Spleen (tissue), 11 donors: ENCODE results near the gene LIN37. TPM values are rescaled to one million over a fixed set of nuclear protein-coding genes. Genes with fewer than 3 reads are reported as not detected.

Experiments
- DNase-seq: peaks from one replicate; pipeline ENCODE4 v3.0.0-alpha.2; 2020
- H3K27ac ChIP-seq, 8 donors: fragments of 200-600 bp; sonication (generic) in 7 of 8; 1 replicate in 4 of 8; 2 replicates in 4 of 8; pipeline versions ENCODE4 v1.5.0 to v1.8.0; 2016 to 2021; ENCODE audit warnings: inconsistent platforms in 4 of 8, mild to moderate bottlenecking in 4 of 8, moderate library complexity in 1 of 8
- H3K27me3 ChIP-seq, 7 donors: fragments of 200-600 bp; sonication (generic) in 6 of 7; replicated peaks in 1 of 7; 1 replicate in 4 of 7; 2 replicates in 3 of 7; pipeline versions ENCODE4 v1.5.0 to v1.8.0; 2016 to 2021; ENCODE audit warnings: inconsistent platforms in 3 of 7, mild to moderate bottlenecking in 1 of 7
- H3K36me3 ChIP-seq, 6 donors: fragments of 200-600 bp; sonication (generic) in 5 of 6; 1 replicate in 4 of 6; 2 replicates in 2 of 6; pipeline versions ENCODE4 v1.5.0 to v1.8.0; 2016 to 2021; ENCODE audit warnings: inconsistent platforms in 2 of 6
- H3K4me1 ChIP-seq, 6 donors: fragments of 200-600 bp; sonication (generic) in 5 of 6; 1 replicate in 3 of 6; 2 replicates in 3 of 6; pipeline versions ENCODE4 v1.5.0 to v1.8.0; 2016 to 2021; ENCODE audit warnings: inconsistent platforms in 3 of 6
- H3K4me3 ChIP-seq, 8 donors: fragments of 200-600 bp; sonication (generic) in 7 of 8; 1 replicate in 4 of 8; 2 replicates in 4 of 8; pipeline versions ENCODE4 v1.5.0 to v1.8.0; 2016 to 2021; ENCODE audit warnings: inconsistent platforms in 4 of 8, mild to moderate bottlenecking in 4 of 8, moderate library complexity in 2 of 8
- H3K9me3 ChIP-seq, 8 donors: fragments of 200-600 bp; sonication (generic) in 7 of 8; 1 replicate in 4 of 8; 2 replicates in 4 of 8; pipeline versions ENCODE4 v1.5.0 to v1.8.0; 2016 to 2021; ENCODE audit warnings: inconsistent platforms in 4 of 8
- POLR2A ChIP-seq, 3 donors: fragments of 450-650 bp; IDR thresholded peaks; one replicate each; pipeline ENCODE4 v1.5.1; 2017; ENCODE audit warnings: antibody characterized with exemption in 3 of 3, mild to moderate bottlenecking in 1 of 3
- POLR2AphosphoS5 ChIP-seq, 3 donors: sonication (generic); formaldehyde crosslinking; IDR thresholded peaks; one replicate each; pipeline ENCODE4 v1.5.1; 2017; ENCODE audit warnings: antibody characterized with exemption in 3 of 3
- WGBS, 5 donors: extraction: QIAGEN DNeasy Blood & Tissue Kit in 3 of 5; methylation state at CpG; one replicate each; pipeline versions ENCODE4 v1.1.5 to v1.1.7; 2013 to 2018; 5-methylcytosine and 5-hydroxymethylcytosine counted together
- intact Hi-C: fragments of 100-400 bp; cut with DNase I; formaldehyde crosslinking; loops from one replicate; pipeline ENCODE4 v1.15.0; 2023; ENCODE audit warnings: low total_unique reads
- polyA plus RNA-seq, 3 donors: library from polyadenylated mRNA; stranded (reverse); fragments of 200-250 nt; gene quantifications; one replicate each; pipeline ENCODE4 v1.2.1, GENCODE V29; 2013
- total RNA-seq, 7 donors: library from RNA; depleted of rRNA in 3 of 7; stranded (reverse); fragments of >200 nt in 3 of 7; fragmentation: NEBNext Ultra II Directional in 4 of 7; extraction: Animal tissue kit (Norgen Biotek cat#: 25700) in 4 of 7; gene quantifications; one replicate each; pipeline versions ENCODE4 v1.1.0 to v1.2.1, GENCODE V29; 2016 to 2021
- TF ChIP-seq, protein P1 (sequence below), 11 experiments: fragments of 200-600 bp in 7 of 11; fragments of 450-650 bp in 4 of 11; sonication (generic) in 4 of 11; IDR thresholded peaks in 8 of 11; conservative IDR thresholded peaks in 3 of 11; 1 replicate in 7 of 11; 2 replicates in 4 of 11; pipeline versions ENCODE4 v1.4.0 to v1.8.0; 2016 to 2021; ENCODE audit warnings: antibody characterized with exemption in 11 of 11, inconsistent platforms in 4 of 11, mild to moderate bottlenecking in 1 of 11
- donor health status: healthy with polysubstance abuse.
- donor health status: DM: no; HTN: no; CAD: no; lungs with moderate emphysema.
- donor health status: DM: no; HTN: no; CAD: no.
- donor health status: Bipolar disorder and iron deficiency.
- donor health status: healthy.
- donor health status: DM: no; HTN: no; CAD: no.
- donor health status: DM: yes; HTN: yes; CAD: no.

LIN37 gene
- total and polyA plus RNA-seq, 10 donors: 7.0 to 28.5 (median 14.2) TPM

DNA sequence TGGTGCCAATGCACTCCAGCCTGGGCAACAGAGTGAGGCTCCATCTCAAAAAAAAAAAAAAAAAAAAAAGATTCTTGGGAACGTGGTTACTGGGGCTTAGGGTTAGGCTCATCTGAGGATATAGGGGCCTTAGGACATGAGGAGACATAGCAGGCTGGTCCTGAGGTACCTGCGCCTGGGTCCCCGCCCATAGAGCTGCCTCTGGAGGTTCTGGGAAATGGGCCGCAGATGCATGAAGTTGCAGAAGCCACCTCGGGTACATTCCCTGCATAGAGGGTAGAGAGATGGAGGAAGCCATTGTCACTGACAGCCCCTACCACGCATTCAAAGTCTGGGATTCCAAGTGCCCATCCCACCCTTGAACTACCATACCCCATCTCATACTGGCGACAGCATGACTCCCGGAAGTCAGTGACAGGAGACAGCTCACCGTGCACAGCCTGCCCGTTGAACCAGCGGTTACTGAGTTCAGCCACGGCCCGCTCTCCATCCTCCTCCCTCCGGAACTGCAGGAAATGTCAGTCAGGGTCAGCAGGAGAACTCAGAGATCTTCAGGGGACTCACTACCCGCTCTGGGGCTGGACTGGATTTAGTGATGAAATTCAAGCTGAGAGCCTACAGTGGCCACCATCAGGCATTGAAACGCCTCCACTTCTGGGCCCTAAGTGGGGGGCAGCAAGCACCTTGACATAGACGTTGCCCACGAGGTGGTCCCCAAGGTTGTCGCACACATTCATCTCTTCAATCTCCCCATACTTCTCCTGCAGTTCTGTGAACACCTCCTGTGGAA is 4.5 kb upstream of the LIN37 start:
- Histone ChIP-seq H3K9me3 (no peaks in the 10 kb centered on the region), H3K27ac (peak overlapping the region in 7 of 8 donors; percentile 99 to 100 (median 100)), H3K27me3 (no peaks in the 10 kb centered on the region), H3K4me1 (peaks cover 29 to 89% (median 74%) of the 10 kb centered on the region in 6 donors), H3K36me3 (peaks cover 0 to 21% (median 7%) of the 10 kb centered on the region in 6 donors), H3K4me3 (peak overlapping the region in 7 of 8 donors; percentile 65 to 85 (median 78))
- intact Hi-C loops: no loop called here
- 86 to 91% (median 88%) methylated on average over 19 of the region's 19 CpGs for WGBS, 5 donors
- TF ChIP-seq POLR2AphosphoS5 (IDR thresholded peaks at IDR 0.05): no peak
- TF ChIP-seq POLR2A (IDR thresholded peaks at IDR 0.05): no peak
- TF ChIP-seq, protein P1, sequence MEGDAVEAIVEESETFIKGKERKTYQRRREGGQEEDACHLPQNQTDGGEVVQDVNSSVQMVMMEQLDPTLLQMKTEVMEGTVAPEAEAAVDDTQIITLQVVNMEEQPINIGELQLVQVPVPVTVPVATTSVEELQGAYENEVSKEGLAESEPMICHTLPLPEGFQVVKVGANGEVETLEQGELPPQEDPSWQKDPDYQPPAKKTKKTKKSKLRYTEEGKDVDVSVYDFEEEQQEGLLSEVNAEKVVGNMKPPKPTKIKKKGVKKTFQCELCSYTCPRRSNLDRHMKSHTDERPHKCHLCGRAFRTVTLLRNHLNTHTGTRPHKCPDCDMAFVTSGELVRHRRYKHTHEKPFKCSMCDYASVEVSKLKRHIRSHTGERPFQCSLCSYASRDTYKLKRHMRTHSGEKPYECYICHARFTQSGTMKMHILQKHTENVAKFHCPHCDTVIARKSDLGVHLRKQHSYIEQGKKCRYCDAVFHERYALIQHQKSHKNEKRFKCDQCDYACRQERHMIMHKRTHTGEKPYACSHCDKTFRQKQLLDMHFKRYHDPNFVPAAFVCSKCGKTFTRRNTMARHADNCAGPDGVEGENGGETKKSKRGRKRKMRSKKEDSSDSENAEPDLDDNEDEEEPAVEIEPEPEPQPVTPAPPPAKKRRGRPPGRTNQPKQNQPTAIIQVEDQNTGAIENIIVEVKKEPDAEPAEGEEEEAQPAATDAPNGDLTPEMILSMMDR (IDR thresholded peaks at IDR 0.05 in 8 of 11, conservative IDR thresholded peaks at IDR 0.05 in 3 of 11): no peak
- peak; percentile 85 for DNase-seq

DNA sequence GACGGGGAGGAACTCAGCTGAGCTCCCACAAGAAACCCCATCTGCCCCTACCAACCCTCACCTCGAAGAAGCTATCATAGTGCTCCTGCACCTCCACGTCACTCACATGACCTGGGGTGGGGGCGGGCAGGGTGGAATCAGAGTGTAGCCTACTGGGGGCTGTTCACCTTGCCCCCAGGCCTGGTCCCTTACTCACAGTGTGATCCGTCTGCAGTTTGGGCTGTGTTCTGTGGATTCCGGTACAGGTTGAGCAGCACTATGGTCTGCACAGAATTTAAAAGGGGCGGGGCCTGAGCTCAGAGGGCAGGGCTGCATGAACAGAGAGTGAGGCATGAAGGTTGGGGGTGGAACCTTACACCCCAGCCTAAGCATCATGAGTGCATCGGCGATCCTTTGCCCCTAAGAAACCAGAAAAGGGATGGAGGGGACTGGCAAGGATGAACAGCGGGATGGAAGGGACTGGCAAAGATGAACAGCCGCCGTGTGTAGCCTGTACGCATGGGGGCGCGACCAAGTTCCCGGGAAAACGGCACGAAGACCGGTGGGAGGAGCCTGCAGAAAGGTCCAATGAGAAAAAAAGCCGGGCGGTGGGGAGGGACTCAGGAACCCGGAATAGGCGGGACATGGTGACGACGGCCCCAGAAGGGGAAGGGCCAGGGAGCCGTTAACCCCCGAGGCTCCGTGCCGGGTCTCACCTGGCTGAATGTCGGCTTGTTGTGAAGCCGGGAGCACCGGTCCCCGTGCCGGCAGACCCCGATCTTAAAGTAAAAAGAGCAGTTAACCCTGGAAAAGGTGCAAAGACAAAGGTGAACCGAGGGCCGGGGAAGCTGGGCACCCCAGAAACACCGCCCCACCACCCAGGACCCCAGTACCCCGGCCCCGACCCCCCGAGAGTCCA is 3.7 kb upstream of the LIN37 start:
- H3K4me1 ChIP-seq: peaks cover 37 to 89% (median 77%) of the 10 kb centered on the region in 6 donors
- intact Hi-C loops: no loop called here
- TF ChIP-seq POLR2AphosphoS5 (IDR thresholded peaks at IDR 0.05) (peak; percentile 3 to 79 (median 70)), POLR2A (IDR thresholded peaks at IDR 0.05) (peak in 1 of 3 donors; percentile 50)
- TF ChIP-seq, protein P1 (IDR thresholded peaks at IDR 0.05 in 8 of 11, conservative IDR thresholded peaks at IDR 0.05 in 3 of 11): peak in 6 of 11 experiments; percentile 15 to 48 (median 40)

DNA sequence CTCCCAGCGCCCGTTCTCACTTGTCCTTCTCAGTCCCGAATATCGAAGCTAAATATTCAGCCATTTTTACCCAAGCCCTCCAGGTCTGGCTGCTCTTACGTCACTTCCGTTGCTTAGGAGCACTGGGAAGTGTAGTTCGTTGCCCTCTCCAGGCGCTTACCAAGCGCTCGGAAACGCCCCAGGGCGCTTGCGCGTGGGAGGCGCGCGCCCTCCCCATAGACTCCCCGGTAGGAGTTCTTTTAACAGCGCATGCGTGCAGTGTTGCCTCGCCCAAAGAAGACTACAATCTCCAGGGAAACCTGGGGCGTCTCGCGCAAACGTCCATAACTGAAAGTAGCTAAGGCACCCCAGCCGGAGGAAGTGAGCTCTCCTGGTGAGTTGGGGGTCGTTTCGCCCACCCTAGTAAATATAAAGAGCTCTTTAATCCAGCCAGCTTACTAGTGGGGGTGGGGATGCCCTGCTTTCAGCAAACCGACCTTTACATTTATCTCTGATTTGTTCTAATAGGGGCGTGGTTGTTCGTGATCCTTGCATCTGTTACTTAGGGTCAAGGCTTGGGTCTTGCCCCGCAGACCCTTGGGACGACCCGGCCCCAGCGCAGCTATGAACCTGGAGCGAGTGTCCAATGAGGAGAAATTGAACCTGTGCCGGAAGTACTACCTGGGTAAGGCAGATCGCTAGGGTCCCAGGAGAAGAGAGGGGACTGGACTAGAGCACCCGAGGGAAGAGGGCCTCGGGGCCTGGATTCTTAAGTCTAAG is 2.9 kb upstream of the LIN37 start, which contains the start of the genes PSENEN and U2AF1L4:
Gene PSENEN (plus strand): TSS at position 324 of the 759 bp plus-strand sequence. CDS start 280 bp downstream, at position 604.
Gene U2AF1L4 (minus strand): TSS at position 91 of the 759 bp plus-strand sequence. CDS start 27 bp downstream, at position 64.
- intact Hi-C loops: no loop called here
- TF ChIP-seq POLR2AphosphoS5 (IDR thresholded peaks at IDR 0.05) (peak; percentile 73 to 87 (median 84)), POLR2A (IDR thresholded peaks at IDR 0.05) (peak in 1 of 3 donors; percentile 62)
- TF ChIP-seq, protein P1 (IDR thresholded peaks at IDR 0.05 in 8 of 11, conservative IDR thresholded peaks at IDR 0.05 in 3 of 11): peak in 6 of 11 experiments; percentile 8 to 53 (median 21)
- 0 to 1% (median 1%) methylated on average over 37 to 40 of the region's 40 CpGs for WGBS, 5 donors
- peak within 1 kb of the TSS; percentile 99 to 100 (median 100) for H3K27ac ChIP-seq
- H3K27me3 ChIP-seq: no peaks in the 10 kb centered on the region
- H3K4me1 ChIP-seq: peaks cover 34 to 89% (median 77%) of the 10 kb centered on the region in 6 donors
- no peaks in the 10 kb centered on the region for H3K9me3 ChIP-seq
- H3K36me3 ChIP-seq: peaks cover 0 to 12% (median 0%) of the 10 kb centered on the region in 6 donors
- H3K4me3 ChIP-seq: peak within 1 kb of the TSS; percentile 39 to 85 (median 76)
- peak; percentile 99 for DNase-seq

More for the DNA sequence above, 3.7 kb upstream of the LIN37 start:
- H3K27ac ChIP-seq: peak overlapping the region; percentile 99 to 100 (median 100)
- peaks cover 0 to 12% (median 0%) of the 10 kb centered on the region in 6 donors for H3K36me3 ChIP-seq
- 5 to 9% (median 7%) methylated on average over 40 to 41 of the region's 41 CpGs for WGBS, 5 donors
- H3K4me3 ChIP-seq: peak overlapping the region; percentile 39 to 85 (median 76)
- peak; percentile 98 for DNase-seq
- no peaks in the 10 kb centered on the region for H3K27me3 ChIP-seq
- no peaks in the 10 kb centered on the region for H3K9me3 ChIP-seq
